HG02623 (cell line): ENCODE measurements around the gene PEX6.

Experiments used
- ATAC-seq: cut with Tn5 transposase; IDR thresholded peaks from one replicate; pipeline ENCODE4 v1.9.1; 2021; ENCODE audit warnings: moderate library complexity; ENCODE audit not compliant: unreplicated experiment

The PEX6 gene

DNA sequence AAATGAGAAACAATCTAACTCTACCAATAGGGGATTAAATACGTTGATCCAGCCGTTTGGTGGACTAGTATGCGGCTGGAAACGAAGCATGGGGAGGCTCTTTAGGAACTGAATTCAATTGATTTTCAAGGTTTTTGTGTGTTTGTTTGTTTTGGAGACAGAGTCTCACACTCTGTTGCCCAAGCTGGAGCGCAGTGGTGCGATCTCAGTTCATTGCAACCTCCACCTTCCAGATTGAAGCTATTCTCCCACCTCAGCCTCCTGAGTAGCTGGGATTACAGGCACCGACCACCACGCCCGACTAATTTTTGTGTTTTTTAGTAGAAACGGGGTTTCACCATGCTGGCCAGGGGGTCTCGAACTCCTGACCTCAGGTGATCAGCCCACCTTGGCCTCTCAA is 42.6 kb downstream of the PEX6 start:
- ATAC-seq, result no peak

DNA sequence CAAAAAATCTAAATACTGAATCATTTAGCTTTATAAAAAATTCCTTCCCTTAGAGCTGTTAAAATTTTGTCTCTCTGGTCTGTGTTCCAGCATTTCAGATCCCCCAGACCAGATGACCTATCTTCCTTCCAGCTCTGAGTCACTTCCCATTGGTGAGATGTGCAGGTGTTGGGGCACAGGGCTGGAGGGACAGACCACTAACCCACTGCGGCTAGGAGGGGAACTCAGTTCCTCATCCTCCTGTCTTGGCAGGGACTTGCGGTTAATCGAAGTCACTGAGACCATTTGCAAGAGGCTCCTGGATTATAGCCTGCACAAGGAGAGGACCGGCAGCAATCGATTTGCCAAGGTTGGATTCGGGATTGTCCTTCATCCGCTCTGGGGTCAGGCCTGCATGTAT is 43.7 kb downstream of the PEX6 start:
- no peak for ATAC-seq

DNA sequence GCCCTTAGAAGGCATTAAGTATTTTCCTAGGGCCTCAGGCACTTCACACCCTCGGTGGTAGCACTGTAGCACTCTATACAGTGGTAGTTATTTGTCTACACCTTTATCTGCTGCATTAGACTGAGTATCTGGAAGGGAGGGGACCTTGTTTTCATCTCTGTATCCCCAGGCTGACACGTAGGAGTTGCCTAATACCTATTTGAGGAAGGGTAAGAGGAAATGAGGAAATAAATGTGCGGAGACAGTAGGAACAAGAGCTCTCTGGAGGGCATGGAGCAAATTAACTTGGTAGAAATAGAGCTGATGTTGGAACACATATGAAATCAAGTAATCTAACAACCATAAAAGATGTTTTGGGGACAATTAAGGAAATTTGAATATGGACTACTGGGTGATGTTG is 45.8 kb downstream of the PEX6 start:
- ATAC-seq, result no peak

DNA sequence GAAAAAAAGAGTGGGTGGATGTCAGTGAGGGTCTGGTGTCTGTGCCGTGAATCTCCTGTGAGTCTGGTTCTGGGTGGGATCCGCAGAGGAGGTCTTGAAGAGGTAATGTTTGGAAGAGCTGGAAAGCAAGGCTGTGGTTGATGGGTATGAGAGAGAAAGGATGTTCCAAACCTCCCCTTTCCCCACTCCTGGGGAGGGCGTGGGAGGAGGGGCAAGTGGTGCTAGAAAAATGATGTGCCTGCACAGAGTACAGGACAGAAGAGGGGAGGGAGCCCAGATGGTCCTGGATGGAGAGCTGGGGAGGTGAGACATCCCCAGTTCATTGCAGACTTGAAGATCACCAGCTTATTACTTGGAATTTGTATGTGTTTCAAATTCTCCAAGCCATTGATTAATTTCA is 46.6 kb downstream of the PEX6 start:
- ATAC-seq, result no peak

DNA sequence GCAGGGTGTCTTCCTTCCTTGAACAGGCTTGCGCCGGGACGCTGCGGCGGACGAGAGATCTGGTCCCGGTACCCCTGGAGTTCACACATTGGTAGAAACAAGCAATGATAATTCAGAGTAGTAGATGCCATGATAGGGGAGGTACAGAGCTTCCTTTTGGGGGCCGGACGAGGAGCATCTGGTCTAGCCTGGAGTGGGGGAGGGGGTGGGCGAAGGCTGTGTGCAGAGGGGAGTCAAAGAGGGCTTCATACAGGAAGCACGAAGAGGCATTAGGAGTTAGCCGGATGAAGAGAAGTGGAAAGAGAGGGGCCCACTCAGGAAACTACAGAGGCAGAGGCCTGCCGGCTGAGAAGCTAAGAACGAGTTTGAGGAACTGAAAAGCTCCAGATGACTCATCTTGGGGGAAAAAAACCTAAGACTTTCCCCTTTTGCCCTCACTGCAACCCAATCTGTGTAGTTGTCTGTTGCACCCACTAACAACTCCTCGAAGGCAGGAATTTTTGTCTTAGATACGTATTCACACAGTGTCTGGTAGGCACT is 49.1 kb downstream of the PEX6 start:
- ATAC-seq, result peak; percentile 36

DNA sequence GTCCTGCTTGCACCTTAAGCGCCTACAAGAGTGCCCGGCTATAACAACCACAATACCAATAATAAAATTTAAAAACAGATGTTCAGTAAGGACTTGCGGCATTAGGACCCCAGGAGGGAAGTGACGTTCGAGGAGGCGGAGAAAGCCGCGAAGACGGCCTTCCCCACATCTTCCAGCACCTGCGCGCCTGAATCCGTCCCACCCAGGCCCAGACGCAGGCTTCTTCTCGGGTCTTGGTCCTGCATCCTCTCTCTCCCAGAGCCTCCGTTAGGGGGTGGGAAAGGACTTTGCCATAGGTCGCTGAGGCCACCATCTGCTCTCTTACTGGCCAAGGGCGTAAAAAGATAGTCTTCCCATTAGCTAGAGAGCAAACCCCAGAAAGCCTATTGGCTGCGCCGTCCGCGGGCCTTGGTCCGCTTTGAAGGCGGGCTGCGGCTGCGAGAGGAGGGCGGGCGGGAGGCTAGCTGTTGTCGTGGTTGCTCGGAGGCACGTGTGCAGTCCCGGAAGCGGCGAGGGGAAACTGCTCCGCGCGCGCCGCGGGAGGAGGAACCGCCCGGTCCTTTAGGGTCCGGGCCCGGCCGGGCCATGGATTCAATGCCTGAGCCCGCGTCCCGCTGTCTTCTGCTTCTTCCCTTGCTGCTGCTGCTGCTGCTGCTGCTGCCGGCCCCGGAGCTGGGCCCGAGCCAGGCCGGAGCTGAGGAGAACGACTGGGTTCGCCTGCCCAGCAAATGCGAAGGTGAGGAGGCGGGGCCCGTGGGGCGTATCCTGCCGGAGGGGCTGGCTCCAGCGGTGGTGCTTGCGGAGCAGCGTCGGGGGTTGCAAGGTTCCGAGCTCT is 49.8 kb downstream of the PEX6 start, which contains the start of gene CNPY3:
Gene CNPY3, plus strand, starts transcription at position 495 of the 835 bp plus-strand sequence. Its CDS starts 91 bp downstream, at position 586.
- ATAC-seq, result peak; percentile 75

DNA sequence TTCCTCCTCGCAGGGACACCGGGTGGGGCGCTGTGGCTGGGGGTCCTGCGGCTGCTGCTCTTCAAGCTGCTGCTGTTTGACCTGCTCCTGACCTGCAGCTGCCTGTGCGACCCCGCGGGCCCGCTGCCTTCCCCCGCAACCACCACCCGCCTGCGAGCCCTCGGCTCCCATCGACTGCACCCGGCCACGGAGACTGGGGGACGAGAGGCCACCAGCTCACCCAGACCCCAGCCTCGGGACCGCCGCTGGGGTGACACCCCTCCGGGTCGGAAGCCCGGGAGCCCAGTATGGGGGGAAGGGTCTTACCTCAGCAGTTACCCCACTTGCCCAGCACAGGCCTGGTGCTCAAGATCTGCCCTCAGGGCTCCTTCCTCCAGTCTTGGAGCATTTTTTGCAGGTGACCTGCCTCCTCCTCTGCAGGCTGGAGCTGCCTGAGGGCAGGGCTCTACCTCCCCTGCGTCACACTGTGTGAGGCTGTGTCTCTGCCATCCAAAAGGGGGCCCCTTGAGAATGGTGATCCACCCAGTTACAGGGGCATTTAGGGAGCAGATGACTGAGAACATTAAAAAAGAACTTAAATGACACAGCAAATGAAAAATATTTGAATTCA is 53.6 kb downstream of the PEX6 start:
- no peak for ATAC-seq

DNA sequence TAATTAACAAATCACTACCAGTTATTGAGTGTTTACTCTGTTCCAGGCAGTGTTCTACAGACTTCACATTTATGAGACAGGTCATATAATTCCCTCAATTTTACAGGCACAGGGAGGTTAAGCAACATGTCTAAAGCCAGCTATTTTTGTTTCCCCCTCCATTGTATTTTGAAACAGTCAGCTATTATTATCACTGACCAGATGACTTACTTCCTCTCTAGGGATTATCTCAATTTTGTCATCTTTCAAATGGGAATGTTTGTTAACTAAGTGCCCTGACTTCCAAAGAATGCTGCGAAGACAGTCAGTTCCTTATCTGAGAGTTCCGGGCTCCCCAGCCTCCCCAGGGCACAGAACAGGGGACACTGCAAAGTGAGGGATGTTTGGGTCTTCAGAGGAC is 55.3 kb downstream of the PEX6 start:
- ATAC-seq, result no peak

DNA sequence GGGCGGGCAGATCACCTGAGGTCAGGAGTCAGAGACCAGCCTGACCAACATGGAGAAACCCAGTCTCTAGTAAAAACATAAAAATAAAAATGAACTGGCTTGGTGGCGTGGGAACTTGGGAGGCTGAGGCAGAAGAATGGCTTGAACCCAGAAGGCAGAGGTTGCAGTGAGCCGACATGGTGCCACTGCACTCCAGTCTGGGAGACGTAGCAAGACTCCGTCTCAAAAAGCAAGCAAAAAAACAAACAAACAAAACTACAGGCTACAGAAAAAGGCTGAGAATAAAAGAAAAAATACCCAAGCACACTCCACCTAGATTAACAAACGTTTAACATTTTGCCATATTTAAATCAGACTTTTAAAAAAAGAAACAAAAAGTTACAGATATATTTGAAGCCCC is 57.2 kb downstream of the PEX6 start:
- no peak for ATAC-seq

DNA sequence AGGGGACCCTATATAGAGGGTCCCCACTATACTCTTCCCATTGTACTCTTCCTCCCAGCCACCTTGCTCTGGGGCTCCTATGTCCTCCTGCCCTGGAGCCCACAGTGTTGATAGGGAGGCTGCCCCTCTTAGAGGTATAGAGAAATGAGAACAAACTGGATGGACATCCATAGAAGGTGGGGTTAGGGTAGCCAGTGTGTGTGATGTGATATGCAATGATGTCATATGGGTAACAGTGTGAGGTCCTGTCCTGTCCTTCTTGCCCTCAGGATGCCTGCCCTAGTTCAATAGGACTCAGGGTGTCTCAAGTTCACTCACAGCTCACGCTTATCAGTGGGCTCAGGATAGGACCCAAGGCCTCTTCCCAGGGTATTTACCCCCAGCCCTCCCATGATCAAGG is 62.7 kb downstream of the PEX6 start:
- ATAC-seq, result no peak

DNA sequence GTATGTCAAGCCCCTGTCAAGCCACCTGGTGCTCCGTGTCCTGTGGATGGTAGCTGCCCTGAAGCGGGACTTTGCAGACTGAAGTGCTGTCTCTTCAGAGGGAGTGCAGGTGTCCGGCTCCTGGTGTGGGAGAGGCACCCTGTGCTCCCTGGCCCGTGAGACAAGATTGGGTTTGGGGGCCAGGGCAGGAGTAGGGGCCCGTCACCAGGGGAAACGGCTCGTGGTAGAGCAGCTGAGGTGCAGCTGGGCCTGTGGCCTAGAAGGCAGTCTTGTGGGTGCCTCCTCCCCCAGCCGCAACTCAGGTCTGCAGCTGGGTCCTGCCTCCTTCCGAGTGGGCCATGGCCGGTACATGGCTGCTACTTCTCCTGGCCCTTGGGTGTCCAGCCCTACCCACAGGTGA is 63.2 kb downstream of the PEX6 start, which contains the start of gene PTCRA:
Gene PTCRA, plus strand, starts transcription at position 322 of the 400 bp plus-strand sequence. Its CDS starts 17 bp downstream, at position 339.
- no peak for ATAC-seq

DNA sequence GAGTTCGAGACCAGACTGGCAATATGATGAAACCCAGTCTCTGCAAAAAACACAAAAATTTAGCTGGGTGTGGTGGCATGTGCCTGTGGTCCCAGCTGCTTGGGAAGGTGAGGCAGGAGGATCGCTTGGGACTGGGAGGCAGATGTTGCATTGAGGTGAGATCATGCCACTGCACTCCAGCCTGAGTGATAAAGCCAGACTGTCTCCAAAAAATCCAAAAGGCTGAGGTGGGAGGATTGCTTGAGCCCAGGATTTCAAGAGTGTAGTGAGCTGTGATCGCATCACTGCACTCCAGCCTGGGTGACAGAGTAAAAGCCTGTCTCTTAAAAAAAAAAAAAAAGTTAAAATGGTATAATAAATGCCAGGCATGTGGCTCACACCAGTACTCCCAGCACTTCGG is 64.4 kb downstream of the PEX6 start:
- ATAC-seq, result no peak
